ENCODE data around the gene AMBRA1. TPM values are rescaled to one million over a fixed set of nuclear protein-coding genes. Genes with fewer than 3 reads are reported as not detected.

Gene AMBRA1
- polyA plus RNA-seq, 1 donor from 2014 or later = 34.5 TPM

DNA sequence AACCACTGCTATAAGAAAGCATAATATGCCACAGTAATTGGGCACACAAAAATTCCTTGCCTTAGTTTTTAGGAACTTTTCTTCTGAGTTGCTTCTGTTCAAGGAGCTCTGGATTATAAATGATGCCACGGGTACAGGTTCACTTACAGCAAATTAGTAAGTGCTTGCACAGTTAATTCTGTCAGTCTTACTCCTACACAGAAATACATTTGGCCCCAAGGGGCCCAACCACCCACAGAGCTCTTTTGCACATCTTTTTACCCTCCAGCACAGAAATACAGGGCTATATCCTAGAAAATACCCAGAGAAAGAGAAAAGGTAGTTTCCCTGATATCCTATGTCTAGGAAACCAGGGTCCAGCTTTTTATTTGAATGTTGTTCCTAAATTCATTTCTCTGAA lies 115.6 kb downstream of the AMBRA1 start:
- Histone ChIP-seq H3K9me3 (ENCODE audit: low read length) (no peaks in the 10 kb centered on the region), H3K36me3 (ENCODE audit: insufficient read depth, low read length) (no peaks in the 10 kb centered on the region), H3K79me2 (replicated peaks; ENCODE audit: insufficient read depth, low read length) (no peaks in the 10 kb centered on the region), H3K9me2 (ENCODE audit: insufficient read depth, low read length) (no peaks in the 10 kb centered on the region), H3K27ac (ENCODE audit: low read length) (no peak overlapping the region), H4K20me1 (ENCODE audit: insufficient read depth) (no peaks in the 10 kb centered on the region), H3F3A (ENCODE audit: insufficient read depth, low read length, poor library complexity, severe bottlenecking) (no peaks in the 10 kb centered on the region), H3K4me3 (ENCODE audit: low read length) (no peak overlapping the region), H3K4me2 (ENCODE audit: low read length) (no peak overlapping the region), H3K27me3 (ENCODE audit: insufficient read depth, low read depth, low read length) (no peaks in the 10 kb centered on the region), H3K9ac (ENCODE audit: low read length) (no peak overlapping the region), H2AFZ (ENCODE audit: low read depth, low read length) (no peak overlapping the region)
- no peak for TF ChIP-seq EP300 (conservative IDR thresholded peaks at IDR 0.05; ENCODE audit: poor library complexity, severe bottlenecking)

DNA sequence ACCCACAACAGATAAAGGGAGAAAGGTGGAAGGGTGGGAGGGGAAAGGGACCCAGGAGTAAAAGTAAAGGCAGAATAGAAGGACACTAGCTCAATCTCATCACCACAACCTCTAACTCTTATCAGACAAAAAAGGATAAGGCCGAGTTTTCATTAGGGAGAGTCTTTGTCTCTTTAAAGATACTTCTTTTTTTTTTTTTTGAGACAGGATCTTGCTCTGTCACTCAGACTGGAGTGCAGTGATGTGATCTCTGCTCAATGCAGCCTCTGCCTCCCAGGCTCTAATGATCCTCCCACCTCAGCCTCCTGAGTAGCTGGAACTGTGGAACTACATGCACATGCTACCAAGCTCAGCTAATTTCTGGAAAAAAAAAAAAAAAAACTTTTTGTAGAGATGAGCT lies 116.7 kb downstream of the AMBRA1 start:
- no peaks in the 10 kb centered on the region for H3K27me3 ChIP-seq (ENCODE audit: insufficient read depth, low read depth, low read length)
- no peaks in the 10 kb centered on the region for H3K9me3 ChIP-seq (ENCODE audit: low read length)
- TF ChIP-seq TAF1 (IDR thresholded peaks at IDR 0.05; ENCODE audit: low read depth) = no peak
- TF ChIP-seq, protein P1, sequence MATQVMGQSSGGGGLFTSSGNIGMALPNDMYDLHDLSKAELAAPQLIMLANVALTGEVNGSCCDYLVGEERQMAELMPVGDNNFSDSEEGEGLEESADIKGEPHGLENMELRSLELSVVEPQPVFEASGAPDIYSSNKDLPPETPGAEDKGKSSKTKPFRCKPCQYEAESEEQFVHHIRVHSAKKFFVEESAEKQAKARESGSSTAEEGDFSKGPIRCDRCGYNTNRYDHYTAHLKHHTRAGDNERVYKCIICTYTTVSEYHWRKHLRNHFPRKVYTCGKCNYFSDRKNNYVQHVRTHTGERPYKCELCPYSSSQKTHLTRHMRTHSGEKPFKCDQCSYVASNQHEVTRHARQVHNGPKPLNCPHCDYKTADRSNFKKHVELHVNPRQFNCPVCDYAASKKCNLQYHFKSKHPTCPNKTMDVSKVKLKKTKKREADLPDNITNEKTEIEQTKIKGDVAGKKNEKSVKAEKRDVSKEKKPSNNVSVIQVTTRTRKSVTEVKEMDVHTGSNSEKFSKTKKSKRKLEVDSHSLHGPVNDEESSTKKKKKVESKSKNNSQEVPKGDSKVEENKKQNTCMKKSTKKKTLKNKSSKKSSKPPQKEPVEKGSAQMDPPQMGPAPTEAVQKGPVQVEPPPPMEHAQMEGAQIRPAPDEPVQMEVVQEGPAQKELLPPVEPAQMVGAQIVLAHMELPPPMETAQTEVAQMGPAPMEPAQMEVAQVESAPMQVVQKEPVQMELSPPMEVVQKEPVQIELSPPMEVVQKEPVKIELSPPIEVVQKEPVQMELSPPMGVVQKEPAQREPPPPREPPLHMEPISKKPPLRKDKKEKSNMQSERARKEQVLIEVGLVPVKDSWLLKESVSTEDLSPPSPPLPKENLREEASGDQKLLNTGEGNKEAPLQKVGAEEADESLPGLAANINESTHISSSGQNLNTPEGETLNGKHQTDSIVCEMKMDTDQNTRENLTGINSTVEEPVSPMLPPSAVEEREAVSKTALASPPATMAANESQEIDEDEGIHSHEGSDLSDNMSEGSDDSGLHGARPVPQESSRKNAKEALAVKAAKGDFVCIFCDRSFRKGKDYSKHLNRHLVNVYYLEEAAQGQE (IDR thresholded peaks at IDR 0.05; ENCODE audit: borderline replicate concordance) = no peak
- no peak for TF ChIP-seq MXI1 (conservative IDR thresholded peaks at IDR 0.05; ENCODE audit: poor library complexity, severe bottlenecking)
- TF ChIP-seq POLR2AphosphoS5 (IDR thresholded peaks at IDR 0.05) = no peak
- no peak for TF ChIP-seq EZH2 (IDR thresholded peaks at IDR 0.05; ENCODE audit: borderline replicate concordance, insufficient read depth, low read length, poor library complexity, severe bottlenecking)
- H3K4me2 ChIP-seq (ENCODE audit: low read length) = no peak overlapping the region
- H3K79me2 ChIP-seq (replicated peaks; ENCODE audit: insufficient read depth, low read length) = no peaks in the 10 kb centered on the region
- no peak overlapping the region for H3K9ac ChIP-seq (ENCODE audit: low read length)
- no peaks in the 10 kb centered on the region for H3K9me2 ChIP-seq (ENCODE audit: insufficient read depth, low read length)
- H3K27ac ChIP-seq (ENCODE audit: low read length) = no peak overlapping the region
- H4K20me1 ChIP-seq (ENCODE audit: insufficient read depth) = no peaks in the 10 kb centered on the region
- H2AFZ ChIP-seq (ENCODE audit: low read depth, low read length) = no peak overlapping the region
- H3K36me3 ChIP-seq (ENCODE audit: insufficient read depth, low read length) = no peaks in the 10 kb centered on the region
- H3F3A ChIP-seq (ENCODE audit: insufficient read depth, low read length, poor library complexity, severe bottlenecking) = no peaks in the 10 kb centered on the region
- H3K4me3 ChIP-seq (ENCODE audit: low read length) = no peak overlapping the region

DNA sequence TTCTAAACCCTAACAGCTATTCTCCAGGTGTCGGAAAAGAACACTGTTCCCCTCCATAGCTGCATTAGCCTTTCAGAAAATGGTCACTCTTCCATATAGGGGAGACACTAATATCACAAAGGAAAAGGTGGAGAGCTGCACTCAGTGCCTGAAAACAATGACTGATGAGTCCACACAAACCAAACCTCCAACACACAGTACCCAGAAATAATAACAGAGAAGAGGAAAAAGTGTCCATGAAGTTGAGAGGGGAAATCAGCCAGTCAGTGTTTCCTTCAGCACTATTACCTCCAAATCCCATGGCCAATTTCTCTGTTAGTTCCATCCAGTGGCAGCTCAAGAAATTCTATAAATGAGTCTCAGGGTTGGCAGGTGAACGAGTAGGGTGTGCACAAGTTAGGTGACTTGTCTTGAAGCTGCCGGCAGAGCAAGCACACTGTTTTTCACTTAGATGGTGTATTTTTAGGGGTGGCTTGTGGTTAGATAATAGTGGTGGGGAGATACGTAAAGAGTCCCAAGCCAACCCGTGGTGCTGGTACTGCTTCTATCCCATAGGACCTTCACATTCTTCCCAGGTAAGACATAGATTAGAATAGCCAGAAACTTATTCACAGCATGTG lies 117.8 kb downstream of the AMBRA1 start:
- Histone ChIP-seq H3K36me3 (ENCODE audit: insufficient read depth, low read length) (no peaks in the 10 kb centered on the region), H3K9me3 (ENCODE audit: low read length) (no peaks in the 10 kb centered on the region), H3K9ac (ENCODE audit: low read length) (no peak overlapping the region), H3K27ac (ENCODE audit: low read length) (no peak overlapping the region), H3K27me3 (ENCODE audit: insufficient read depth, low read depth, low read length) (no peaks in the 10 kb centered on the region), H3K4me2 (ENCODE audit: low read length) (no peak overlapping the region), H3F3A (ENCODE audit: insufficient read depth, low read length, poor library complexity, severe bottlenecking) (no peaks in the 10 kb centered on the region), H2AFZ (ENCODE audit: low read depth, low read length) (no peak overlapping the region), H4K20me1 (ENCODE audit: insufficient read depth) (no peaks in the 10 kb centered on the region), H3K79me2 (replicated peaks; ENCODE audit: insufficient read depth, low read length) (no peaks in the 10 kb centered on the region), H3K9me2 (ENCODE audit: insufficient read depth, low read length) (no peaks in the 10 kb centered on the region), H3K4me3 (ENCODE audit: low read length) (no peak overlapping the region)
- no peak for TF ChIP-seq TAF1 (IDR thresholded peaks at IDR 0.05; ENCODE audit: low read depth)
- TF ChIP-seq MXI1 (conservative IDR thresholded peaks at IDR 0.05; ENCODE audit: poor library complexity, severe bottlenecking) = no peak
- TF ChIP-seq POLR2AphosphoS5 (IDR thresholded peaks at IDR 0.05) = no peak
- no peak for TF ChIP-seq EZH2 (IDR thresholded peaks at IDR 0.05; ENCODE audit: borderline replicate concordance, insufficient read depth, low read length, poor library complexity, severe bottlenecking)
- no peak for TF ChIP-seq RAD21 (conservative IDR thresholded peaks at IDR 0.05)
- TF ChIP-seq SMC3 (conservative IDR thresholded peaks at IDR 0.05; ENCODE audit: poor library complexity) = no peak
- no peak for TF ChIP-seq EP300 (conservative IDR thresholded peaks at IDR 0.05; ENCODE audit: poor library complexity, severe bottlenecking)
- TF ChIP-seq, protein P1 (IDR thresholded peaks at IDR 0.05; ENCODE audit: borderline replicate concordance) = no peak
- TF ChIP-seq, protein P2, sequence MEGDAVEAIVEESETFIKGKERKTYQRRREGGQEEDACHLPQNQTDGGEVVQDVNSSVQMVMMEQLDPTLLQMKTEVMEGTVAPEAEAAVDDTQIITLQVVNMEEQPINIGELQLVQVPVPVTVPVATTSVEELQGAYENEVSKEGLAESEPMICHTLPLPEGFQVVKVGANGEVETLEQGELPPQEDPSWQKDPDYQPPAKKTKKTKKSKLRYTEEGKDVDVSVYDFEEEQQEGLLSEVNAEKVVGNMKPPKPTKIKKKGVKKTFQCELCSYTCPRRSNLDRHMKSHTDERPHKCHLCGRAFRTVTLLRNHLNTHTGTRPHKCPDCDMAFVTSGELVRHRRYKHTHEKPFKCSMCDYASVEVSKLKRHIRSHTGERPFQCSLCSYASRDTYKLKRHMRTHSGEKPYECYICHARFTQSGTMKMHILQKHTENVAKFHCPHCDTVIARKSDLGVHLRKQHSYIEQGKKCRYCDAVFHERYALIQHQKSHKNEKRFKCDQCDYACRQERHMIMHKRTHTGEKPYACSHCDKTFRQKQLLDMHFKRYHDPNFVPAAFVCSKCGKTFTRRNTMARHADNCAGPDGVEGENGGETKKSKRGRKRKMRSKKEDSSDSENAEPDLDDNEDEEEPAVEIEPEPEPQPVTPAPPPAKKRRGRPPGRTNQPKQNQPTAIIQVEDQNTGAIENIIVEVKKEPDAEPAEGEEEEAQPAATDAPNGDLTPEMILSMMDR (IDR thresholded peaks at IDR 0.05; ENCODE audit: poor library complexity, severe bottlenecking) = no peak

Data from neural cell (in vitro differentiated cells).